RWPE2 (cell line): Measurements from ENCODE around the gene CNTNAP5.

ENCODE experiments used
- ATAC-seq: fragments of 200-7000 bp; cut with Tn5 transposase; 3 replicates; pipeline ENCODE4 v1.9.1; 2021; ENCODE audit warnings: low read depth
- DNase-seq: peaks from one replicate; pipeline ENCODE4 v3.0.0-alpha.2; 2020; ENCODE audit warnings: low spot score
- H3K27ac ChIP-seq: fragments of 450-650 bp; 2 replicates; pipeline ENCODE4 v1.5.1; 2017; ENCODE audit warnings: mild to moderate bottlenecking; ENCODE audit not compliant: poor library complexity, severe bottlenecking
- H3K27me3 ChIP-seq: fragments of 250-450 bp; sonication (Bioruptor Pico); 2 replicates; pipeline ENCODE4 v1.5.1; 2021; ENCODE audit warnings: mild to moderate bottlenecking, moderate library complexity; ENCODE audit not compliant: insufficient read depth, poor library complexity, severe bottlenecking
- H3K36me3 ChIP-seq: fragments of 250-450 bp; sonication (Bioruptor Pico); 2 replicates; pipeline ENCODE4 v1.5.1; 2020; ENCODE audit warnings: low read depth, mild to moderate bottlenecking, moderate library complexity
- H3K4me1 ChIP-seq: fragments of 250-450 bp; sonication (Bioruptor Pico); 2 replicates; pipeline ENCODE4 v1.5.1; 2021; ENCODE audit warnings: mild to moderate bottlenecking, moderate library complexity; ENCODE audit not compliant: insufficient read depth, poor library complexity, severe bottlenecking
- H3K4me3 ChIP-seq: fragments of 250-450 bp; sonication (Bioruptor Pico); 2 replicates; pipeline ENCODE4 v1.5.1; 2021; ENCODE audit warnings: mild to moderate bottlenecking, moderate library complexity; ENCODE audit not compliant: severe bottlenecking
- H3K9me3 ChIP-seq: fragments of 250-450 bp; sonication (Bioruptor Pico); 2 replicates; pipeline ENCODE4 v1.5.1; 2021; ENCODE audit warnings: mild to moderate bottlenecking, moderate library complexity; ENCODE audit not compliant: severe bottlenecking
- CTCF ChIP-seq: fragments of 450-650 bp; IDR thresholded peaks from one replicate; pipeline ENCODE4 v1.5.1; 2017; ENCODE audit warnings: mild to moderate bottlenecking, moderate library complexity; ENCODE audit not compliant: poor library complexity, severe bottlenecking

Gene CNTNAP5

DNA sequence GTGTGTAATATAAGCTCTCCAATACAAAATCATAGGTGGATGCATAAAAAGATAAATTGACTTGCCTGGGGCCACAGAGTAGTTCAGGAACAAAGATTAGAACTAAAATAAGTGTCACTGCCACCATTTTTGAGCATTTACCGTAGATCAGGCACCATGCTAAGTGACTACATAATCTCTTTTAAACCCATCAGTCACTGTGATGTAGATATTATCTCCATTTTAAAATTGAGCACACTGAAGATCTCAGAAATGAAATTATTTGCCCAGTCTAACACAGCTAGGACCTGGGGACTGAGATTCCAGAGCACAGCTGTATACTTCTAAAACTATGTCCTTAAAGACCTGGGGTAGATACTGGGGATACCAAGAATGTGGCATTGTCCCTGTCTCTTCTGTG, 737.3 kb downstream of the CNTNAP5 start:
- Histone ChIP-seq H3K4me3 (no peak overlapping the region), H3K27me3 (no peaks in the 10 kb centered on the region), H3K27ac (no peak overlapping the region), H3K4me1 (no peaks in the 10 kb centered on the region), H3K36me3 (no peaks in the 10 kb centered on the region), H3K9me3 (no peaks in the 10 kb centered on the region)
- DNase-seq (no peak), ATAC-seq (no peak)
- no peak for TF ChIP-seq CTCF

- Histone ChIP-seq H3K9me3 (no peaks in the 10 kb centered on the region), H3K4me1 (no peaks in the 10 kb centered on the region), H3K27ac (no peak overlapping the region), H3K36me3 (no peaks in the 10 kb centered on the region), H3K4me3 (no peak overlapping the region), H3K27me3 (no peaks in the 10 kb centered on the region)
- DNase-seq (no peak), ATAC-seq (no peak)
- no peak for TF ChIP-seq CTCF
Observed at GRCh38 chr2:124763611-124764010, 738.5 kb downstream of the CNTNAP5 start.

- Histone ChIP-seq H3K27ac (no peak overlapping the region), H3K4me3 (no peak overlapping the region), H3K4me1 (no peaks in the 10 kb centered on the region), H3K27me3 (no peaks in the 10 kb centered on the region), H3K36me3 (no peaks in the 10 kb centered on the region), H3K9me3 (no peaks in the 10 kb centered on the region)
- DNase-seq, result no peak
- no peak for TF ChIP-seq CTCF
- no peak for ATAC-seq
Observed at GRCh38 chr2:124774781-124775180, 749.7 kb downstream of the CNTNAP5 start.

- TF ChIP-seq CTCF, result no peak
- ATAC-seq (no peak), DNase-seq (no peak)
- Histone ChIP-seq H3K36me3 (no peaks in the 10 kb centered on the region), H3K27ac (no peak overlapping the region), H3K9me3 (no peaks in the 10 kb centered on the region), H3K27me3 (no peaks in the 10 kb centered on the region), H3K4me3 (no peak overlapping the region), H3K4me1 (no peaks in the 10 kb centered on the region)
Observed at GRCh38 chr2:124776332-124776731, 751.2 kb downstream of the CNTNAP5 start.

GRCh38 chr2:124778076-124778475, 753.0 kb downstream of the CNTNAP5 start:
- no peaks in the 10 kb centered on the region for H3K27me3 ChIP-seq
- peak; percentile 95 for ATAC-seq
- H3K9me3 ChIP-seq, result no peaks in the 10 kb centered on the region
- no peak overlapping the region for H3K4me3 ChIP-seq
- H3K4me1 ChIP-seq, result no peaks in the 10 kb centered on the region
- H3K27ac ChIP-seq, result no peak overlapping the region
- H3K36me3 ChIP-seq, result no peaks in the 10 kb centered on the region
- no peak for DNase-seq
- TF ChIP-seq CTCF, result no peak
